ENCODE results near the gene RFX7.

The RFX7 gene

GRCh38 chr15:56038015-56038414 lies 205.7 kb downstream of the RFX7 start:
- TF ChIP-seq CTCF (IDR thresholded peaks at IDR 0.05; ENCODE audit: low read depth, low read length) = no peak
- Histone ChIP-seq H3K9me3 (ENCODE audit: severe bottlenecking) (no peaks in the 10 kb centered on the region), H3K27me3 (ENCODE audit: insufficient read depth, low read depth, severe bottlenecking) (no peaks in the 10 kb centered on the region), H3K27ac (no peak overlapping the region), H3K36me3 (no peaks in the 10 kb centered on the region), H3K4me3 (ENCODE audit: low read depth, low read length) (no peak overlapping the region)
- DNase-seq = no peak

All from WERI-Rb-1 (cell line).